ENCODE measurements around the gene RHOB. TPM values are rescaled to one million over a fixed set of nuclear protein-coding genes. Genes with fewer than 3 reads are reported as not detected.
A peak's percentile ranks its signal among the peaks of the same experiment; 100 is the strongest.

The RHOB gene
- total RNA-seq, 4 donors from 2014 or later = 1,356 to 1,875 (median 1,699) TPM

DNA sequence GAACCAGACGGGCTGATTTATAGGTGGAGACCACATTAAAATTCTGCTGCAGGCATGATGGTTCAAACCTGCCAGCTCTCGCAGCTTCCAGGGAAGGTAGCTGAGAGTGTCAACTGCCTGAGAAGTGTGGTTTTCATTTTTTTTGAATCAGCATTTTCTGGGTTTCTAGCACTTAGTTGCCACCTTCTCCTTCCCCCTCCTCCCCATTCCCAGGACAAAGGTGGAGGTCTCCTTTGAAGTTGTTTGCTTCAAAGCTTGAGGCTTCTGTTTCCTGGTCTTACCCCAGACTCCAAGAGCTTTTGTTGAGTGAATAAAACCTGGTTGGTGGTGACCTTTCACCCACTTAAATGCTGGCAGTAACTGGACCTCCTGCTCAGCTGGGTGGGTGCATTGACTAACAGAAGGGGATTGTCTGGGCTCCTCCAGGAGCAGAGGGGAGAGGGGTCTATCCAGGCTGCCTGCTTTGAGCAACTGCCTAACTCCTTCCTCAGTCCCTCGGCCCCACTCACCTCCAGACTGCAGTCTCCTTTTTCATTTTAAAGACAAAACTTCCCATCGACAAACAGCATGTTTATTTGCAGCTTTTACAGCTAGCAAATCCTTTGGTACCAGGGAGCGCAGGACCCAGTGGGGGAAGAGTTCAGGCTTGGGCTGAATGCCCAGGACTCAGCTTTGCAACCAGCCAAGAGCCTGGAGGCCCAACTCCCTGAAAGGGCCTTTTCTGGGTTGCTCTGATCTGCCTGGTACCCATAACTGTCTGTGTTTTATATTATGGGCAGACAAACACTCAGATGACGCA lies 3.5 kb downstream of the RHOB start:
- DNase-seq (ENCODE audit: low spot score in 2 of 2) = peak; percentile 48 to 78
- Histone ChIP-seq H3K4me3 (peak overlapping the region; percentile 68 to 93 (median 86)), H3K27me3 (no peaks in the 10 kb centered on the region), H3K27ac (peak overlapping the region; percentile 95 to 99 (median 98)), H3K36me3 (peaks cover 8 to 20% (median 9%) of the 10 kb centered on the region in 3 donors), H3K4me1 (peaks cover 0 to 33% (median 16%) of the 10 kb centered on the region in 4 donors), H3K9me3 (no peaks in the 10 kb centered on the region)
- TF ChIP-seq, protein P1, sequence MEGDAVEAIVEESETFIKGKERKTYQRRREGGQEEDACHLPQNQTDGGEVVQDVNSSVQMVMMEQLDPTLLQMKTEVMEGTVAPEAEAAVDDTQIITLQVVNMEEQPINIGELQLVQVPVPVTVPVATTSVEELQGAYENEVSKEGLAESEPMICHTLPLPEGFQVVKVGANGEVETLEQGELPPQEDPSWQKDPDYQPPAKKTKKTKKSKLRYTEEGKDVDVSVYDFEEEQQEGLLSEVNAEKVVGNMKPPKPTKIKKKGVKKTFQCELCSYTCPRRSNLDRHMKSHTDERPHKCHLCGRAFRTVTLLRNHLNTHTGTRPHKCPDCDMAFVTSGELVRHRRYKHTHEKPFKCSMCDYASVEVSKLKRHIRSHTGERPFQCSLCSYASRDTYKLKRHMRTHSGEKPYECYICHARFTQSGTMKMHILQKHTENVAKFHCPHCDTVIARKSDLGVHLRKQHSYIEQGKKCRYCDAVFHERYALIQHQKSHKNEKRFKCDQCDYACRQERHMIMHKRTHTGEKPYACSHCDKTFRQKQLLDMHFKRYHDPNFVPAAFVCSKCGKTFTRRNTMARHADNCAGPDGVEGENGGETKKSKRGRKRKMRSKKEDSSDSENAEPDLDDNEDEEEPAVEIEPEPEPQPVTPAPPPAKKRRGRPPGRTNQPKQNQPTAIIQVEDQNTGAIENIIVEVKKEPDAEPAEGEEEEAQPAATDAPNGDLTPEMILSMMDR (IDR thresholded peaks at IDR 0.05) = no peak
- TF ChIP-seq POLR2A (IDR thresholded peaks at IDR 0.05) (peak; percentile 63 to 73), EP300 (IDR thresholded peaks at IDR 0.05) (peak; percentile 79 to 97)
- WGBS, 2 donors = 23 to 30% methylated on average over 6 of the region's 6 CpGs

DNA sequence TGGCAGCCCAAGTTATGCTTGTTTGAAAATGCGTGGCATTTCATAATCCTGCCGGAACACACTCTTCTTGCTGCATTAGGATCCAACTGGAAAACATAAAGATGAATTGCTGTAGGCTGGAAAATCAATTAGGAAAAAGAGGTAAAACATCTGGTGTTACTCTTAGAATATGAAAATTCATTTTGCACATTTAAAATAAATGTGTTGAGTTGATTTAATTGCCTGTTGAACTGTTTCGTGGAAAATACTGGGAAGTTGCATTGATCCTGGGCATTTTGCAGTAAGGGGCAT lies 4.1 kb downstream of the RHOB start:
- H3K27ac ChIP-seq = peak overlapping the region; percentile 95 to 99 (median 98)

DNA sequence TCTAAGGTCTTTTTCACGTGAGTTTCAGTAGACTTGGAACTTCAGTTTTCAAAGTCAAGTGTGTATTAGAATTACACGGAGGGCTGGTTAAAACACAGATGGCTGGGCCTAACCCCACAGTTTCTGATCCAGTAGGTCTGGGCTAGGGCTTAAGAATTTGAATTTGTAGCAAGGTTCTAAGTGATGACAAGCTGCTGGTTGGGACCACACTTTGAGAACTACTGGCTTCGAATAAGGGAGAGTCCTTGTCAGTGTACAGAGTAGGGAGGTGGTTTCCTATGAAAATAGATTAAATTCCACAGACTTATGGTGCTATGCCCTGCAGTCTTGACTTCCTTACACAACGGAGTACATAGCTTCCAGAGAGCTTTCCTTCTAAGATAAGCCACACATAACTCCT lies 4.5 kb downstream of the RHOB start:
- peaks cover 8 to 20% (median 9%) of the 10 kb centered on the region in 3 donors for H3K36me3 ChIP-seq
- H3K9me3 ChIP-seq = no peaks in the 10 kb centered on the region
- WGBS, 2 donors = 18 to 31% methylated on average over 4 of the region's 4 CpGs
- peak overlapping the region; percentile 95 to 99 (median 98) for H3K27ac ChIP-seq
- peaks cover 0 to 36% (median 18%) of the 10 kb centered on the region in 4 donors for H3K4me1 ChIP-seq
- DNase-seq (ENCODE audit: low spot score in 2 of 2) = no peak
- TF ChIP-seq POLR2A (IDR thresholded peaks at IDR 0.05) = no peak
- TF ChIP-seq EP300 (IDR thresholded peaks at IDR 0.05) = no peak
- TF ChIP-seq, protein P1 (IDR thresholded peaks at IDR 0.05) = no peak
- peak overlapping the region in 2 of 4 donors; percentile 68 to 86 for H3K4me3 ChIP-seq
- no peaks in the 10 kb centered on the region for H3K27me3 ChIP-seq

More for the DNA sequence above, 4.1 kb downstream of the RHOB start:
- Histone ChIP-seq H3K9me3 (no peaks in the 10 kb centered on the region), H3K27me3 (no peaks in the 10 kb centered on the region), H3K4me3 (peak overlapping the region in 3 of 4 donors; percentile 68 to 86 (median 85)), H3K4me1 (peaks cover 0 to 32% (median 16%) of the 10 kb centered on the region in 4 donors), H3K36me3 (peaks cover 8 to 20% (median 9%) of the 10 kb centered on the region in 3 donors)
- WGBS, 2 donors = 18 to 26% methylated on average over 3 of the region's 3 CpGs
- no peak for DNase-seq (ENCODE audit: low spot score in 2 of 2)
- TF ChIP-seq, protein P1 (IDR thresholded peaks at IDR 0.05) = no peak
- no peak for TF ChIP-seq EP300 (IDR thresholded peaks at IDR 0.05)
- no peak for TF ChIP-seq POLR2A (IDR thresholded peaks at IDR 0.05)

DNA sequence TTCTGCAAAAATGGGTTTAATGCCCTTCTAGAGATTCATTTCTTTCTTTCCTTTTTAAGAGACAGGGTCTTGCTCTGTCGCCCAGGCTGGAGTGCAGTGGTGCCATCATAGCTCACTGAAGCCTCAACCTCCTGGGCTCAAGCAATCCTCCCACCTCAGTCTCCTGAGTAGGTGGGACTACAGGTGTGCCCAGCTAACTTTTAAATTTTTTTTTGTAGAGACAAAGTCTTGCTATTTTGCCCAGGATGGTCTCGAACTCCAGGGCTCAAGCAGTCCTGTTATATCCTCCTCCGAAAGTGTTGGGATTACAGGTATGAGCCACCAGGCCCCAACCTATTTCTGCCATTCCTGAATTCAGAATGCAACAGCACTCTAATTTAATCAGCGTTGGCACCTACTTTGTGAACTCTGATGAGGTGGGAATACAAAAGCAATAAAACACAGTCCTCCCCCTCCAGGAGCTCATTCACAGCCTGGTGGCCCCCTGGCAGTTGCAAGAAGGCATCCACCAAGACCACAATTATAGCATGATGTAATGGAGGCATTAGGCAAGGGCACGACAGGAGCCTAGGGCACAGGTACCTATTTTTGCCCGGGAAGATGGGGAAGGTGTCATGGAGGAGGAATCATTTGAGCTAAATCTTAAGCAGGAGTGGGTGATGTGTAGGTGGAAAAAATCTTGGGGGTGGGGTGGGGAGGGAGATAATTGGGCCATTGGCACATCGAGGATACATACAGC lies 5.1 kb downstream of the RHOB start:
- WGBS, 2 donors = 71 to 77% methylated on average over 7 of the region's 7 CpGs
- DNase-seq (ENCODE audit: low spot score in 2 of 2) = no peak
- TF ChIP-seq POLR2A (IDR thresholded peaks at IDR 0.05) (no peak), EP300 (IDR thresholded peaks at IDR 0.05) (no peak)
- TF ChIP-seq, protein P1 (IDR thresholded peaks at IDR 0.05) = no peak
- peaks cover 8 to 20% (median 9%) of the 10 kb centered on the region in 3 donors for H3K36me3 ChIP-seq
- H3K27ac ChIP-seq = peak overlapping the region; percentile 95 to 99 (median 98)
- no peaks in the 10 kb centered on the region for H3K9me3 ChIP-seq
- no peaks in the 10 kb centered on the region for H3K27me3 ChIP-seq
- no peak overlapping the region for H3K4me3 ChIP-seq
- peaks cover 0 to 42% (median 19%) of the 10 kb centered on the region in 4 donors for H3K4me1 ChIP-seq

Data from tibial nerve (tissue), 4 donors.